M059J (cell line): ENCODE measurements around the gene ANO1. TPM values are rescaled to one million over a fixed set of nuclear protein-coding genes. Genes with fewer than 3 reads are reported as not detected.

Experiments used
- total RNA-seq: library from RNA; depleted of rRNA; stranded (reverse); fragments of >200 nt; shearing (Covaris generic); gene quantifications from 2 replicates; pipeline ENCODE4 v1.2.3, GENCODE V29; 2014; rRNA removed

Gene ANO1
- total RNA-seq, 1 experiment from 2014 or later: not detected

Other genes starting within 250 kb of the ANO1 start
- 35.3 and 51.6 TPM in 2 replicates for gene FADD, start 125.0 kb downstream of the ANO1 start, total RNA-seq
- gene PPFIA1, start 192.4 kb downstream of the ANO1 start, total RNA-seq: 25.3 and 32.2 TPM in 2 replicates